ENCODE results near the gene PCDHGC4.

DNA sequence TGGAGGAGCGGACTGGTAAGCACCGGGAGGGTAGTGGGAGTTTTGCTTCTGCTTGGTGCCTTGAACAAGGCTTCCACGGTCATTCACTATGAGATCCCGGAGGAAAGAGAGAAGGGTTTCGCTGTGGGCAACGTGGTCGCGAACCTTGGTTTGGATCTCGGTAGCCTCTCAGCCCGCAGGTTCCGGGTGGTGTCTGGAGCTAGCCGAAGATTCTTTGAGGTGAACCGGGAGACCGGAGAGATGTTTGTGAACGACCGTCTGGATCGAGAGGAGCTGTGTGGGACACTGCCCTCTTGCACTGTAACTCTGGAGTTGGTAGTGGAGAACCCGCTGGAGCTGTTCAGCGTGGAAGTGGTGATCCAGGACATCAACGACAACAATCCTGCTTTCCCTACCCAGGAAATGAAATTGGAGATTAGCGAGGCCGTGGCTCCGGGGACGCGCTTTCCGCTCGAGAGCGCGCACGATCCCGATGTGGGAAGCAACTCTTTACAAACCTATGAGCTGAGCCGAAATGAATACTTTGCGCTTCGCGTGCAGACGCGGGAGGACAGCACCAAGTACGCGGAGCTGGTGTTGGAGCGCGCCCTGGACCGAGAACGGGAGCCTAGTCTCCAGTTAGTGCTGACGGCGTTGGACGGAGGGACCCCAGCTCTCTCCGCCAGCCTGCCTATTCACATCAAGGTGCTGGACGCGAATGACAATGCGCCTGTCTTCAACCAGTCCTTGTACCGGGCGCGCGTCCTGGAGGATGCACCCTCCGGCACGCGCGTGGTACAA, 8.5 kb upstream of the PCDHGC4 start:
- TF ChIP-seq ZNF565 (CRISPR knock-in tag; conservative IDR thresholded peaks at IDR 0.05; ENCODE audit: low read depth) = no peak
- TF ChIP-seq CSRNP3 (CRISPR knock-in tag; IDR thresholded peaks at IDR 0.05) = no peak
- TF ChIP-seq PPARA (CRISPR knock-in tag; IDR thresholded peaks at IDR 0.05; ENCODE audit: borderline replicate concordance) = no peak
- TF ChIP-seq RARB (CRISPR knock-in tag; IDR thresholded peaks at IDR 0.05) = no peak

All from SK-N-SH treated with all-trans-retinoic acid at 6 μM for 48 hours (cell line).